ENCODE measurements around the gene FXYD6. TPM values are rescaled to one million over a fixed set of nuclear protein-coding genes. Genes with fewer than 3 reads are reported as not detected.
A peak's percentile ranks its signal among the peaks of the same experiment; 100 is the strongest.
"Not testable (repeated sequence)": the region's sequence is repeated elsewhere in the genome, so short reads cannot be mapped to it uniquely, and the experiment has no call there.

FXYD6 gene, protein sequence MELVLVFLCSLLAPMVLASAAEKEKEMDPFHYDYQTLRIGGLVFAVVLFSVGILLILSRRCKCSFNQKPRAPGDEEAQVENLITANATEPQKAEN
- polyA plus RNA-seq (ENCODE audit: insufficient read length in 4 of 4), result 100 to 1,000 TPM; 144 to 149 (median 147) TPM

GRCh38 chr11:117876341-117877119 lies at the start of gene FXYD6:
TSS of gene FXYD6 (minus strand) at chr11:117876658. CDS start at chr11:117842776, 33,882 bp downstream.
- peak; percentile 67 to 84 (median 72) for DNase-seq (ENCODE audit: low read depth in 4 of 4, low spot score in 3 of 4)

GRCh38 chr11:117926166-117926565 lies 49.7 kb upstream of the FXYD6 start:
- not testable (repeated sequence) for DNase-seq (ENCODE audit: low read depth in 4 of 4, low spot score in 3 of 4)

GRCh38 chr11:117925198-117925925 lies 48.9 kb upstream of the FXYD6 start:
- no peak for DNase-seq (ENCODE audit: low read depth in 4 of 4, low spot score in 3 of 4)

DNA sequence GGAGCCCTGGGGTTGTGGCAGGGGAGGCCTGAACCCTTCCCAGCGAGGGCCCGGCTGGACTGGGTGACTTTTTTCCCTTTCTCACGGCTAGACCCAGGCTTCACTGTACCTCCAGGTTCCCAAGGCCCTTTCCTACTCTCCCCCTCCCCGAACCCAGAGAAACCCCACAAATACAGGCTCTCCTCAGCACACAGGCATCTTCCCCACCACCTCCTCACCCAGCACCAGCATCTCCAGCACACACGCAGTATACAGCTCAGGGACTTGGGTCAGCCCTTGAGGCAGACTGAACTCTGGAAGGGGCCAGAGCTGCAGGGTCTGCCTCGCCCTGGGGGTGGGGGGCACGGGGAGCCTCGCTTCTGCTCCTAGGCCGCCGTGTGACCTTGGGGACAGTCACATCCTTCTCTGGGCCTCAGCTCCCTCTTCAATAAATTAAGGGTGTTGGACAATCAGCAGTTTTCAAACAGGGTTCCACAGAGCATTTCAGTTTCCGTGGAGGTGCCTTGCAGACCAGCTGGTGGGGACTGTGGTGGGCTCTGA lies 48.2 kb upstream of the FXYD6 start:
- no peak for DNase-seq (ENCODE audit: low read depth in 4 of 4, low spot score in 3 of 4)

- no peak for DNase-seq (ENCODE audit: low read depth in 4 of 4, low spot score in 3 of 4)
Observed at GRCh38 chr11:117923773-117924172, 47.3 kb upstream of the FXYD6 start.

GRCh38 chr11:117923275-117923674 lies 46.8 kb upstream of the FXYD6 start:
- DNase-seq (ENCODE audit: low read depth in 4 of 4, low spot score in 3 of 4), result no peak

GRCh38 chr11:117921893-117922292 lies 45.4 kb upstream of the FXYD6 start:
- no peak for DNase-seq (ENCODE audit: low read depth in 4 of 4, low spot score in 3 of 4)

DNA sequence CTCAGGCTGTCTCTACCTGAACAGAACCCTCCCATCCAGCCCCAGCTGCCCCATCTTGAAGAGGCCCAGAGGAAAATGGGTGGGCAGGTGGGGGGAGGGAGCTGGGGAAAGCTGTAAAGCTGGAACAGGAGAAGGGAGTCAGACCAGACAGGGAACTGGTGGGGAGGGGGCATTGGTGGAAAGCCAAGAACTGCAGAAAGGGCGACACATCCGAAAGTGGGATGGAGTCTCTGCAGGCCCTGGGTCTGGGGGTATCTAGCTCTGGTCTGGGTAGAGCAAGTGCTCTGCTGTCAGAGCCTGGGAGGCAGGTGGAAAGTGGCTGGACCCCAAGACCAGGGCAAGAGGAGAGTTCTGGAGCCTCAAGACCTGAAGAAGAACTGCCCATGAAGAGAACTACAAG lies 45.0 kb upstream of the FXYD6 start:
- no peak for DNase-seq (ENCODE audit: low read depth in 4 of 4, low spot score in 3 of 4)

GRCh38 chr11:117919781-117920221 lies 43.3 kb upstream of the FXYD6 start:
- DNase-seq (ENCODE audit: low read depth in 4 of 4, low spot score in 3 of 4), result no peak

GRCh38 chr11:117919341-117919740 lies 42.9 kb upstream of the FXYD6 start:
- no peak for DNase-seq (ENCODE audit: low read depth in 4 of 4, low spot score in 3 of 4)

- no peak for DNase-seq (ENCODE audit: low read depth in 4 of 4, low spot score in 3 of 4)
Observed at GRCh38 chr11:117918366-117919255, 42.2 kb upstream of the FXYD6 start.

DNA sequence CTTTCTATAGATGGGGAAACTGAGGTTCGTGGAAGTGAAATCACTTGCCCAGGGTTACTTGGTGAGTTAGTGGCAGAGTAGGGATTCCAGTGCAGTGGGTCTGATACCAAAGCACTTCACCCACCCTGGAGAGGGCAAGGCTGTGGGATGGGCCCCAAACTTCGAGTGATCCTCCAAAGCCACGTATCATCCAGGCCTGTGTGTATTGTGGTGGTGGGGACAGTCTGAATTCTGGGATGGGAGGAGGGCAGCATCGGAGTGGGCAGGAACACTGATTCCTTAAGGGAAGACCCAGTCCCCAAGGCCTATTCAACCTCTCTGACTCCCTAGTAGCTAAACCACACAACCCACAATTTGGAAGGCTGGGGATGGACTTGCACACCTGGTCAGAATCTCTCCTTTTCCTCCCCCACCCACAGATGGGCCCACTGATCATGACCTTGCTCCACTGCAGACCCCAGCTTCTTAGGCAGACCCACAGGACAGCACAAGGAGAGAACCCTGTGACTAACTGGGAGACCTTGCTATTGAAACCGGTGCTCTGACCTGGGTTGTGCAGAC lies 41.2 kb upstream of the FXYD6 start:
- DNase-seq (ENCODE audit: low read depth in 4 of 4, low spot score in 3 of 4), result no peak

GRCh38 chr11:117916956-117917355 lies 40.5 kb upstream of the FXYD6 start:
- DNase-seq (ENCODE audit: low read depth in 4 of 4, low spot score in 3 of 4), result no peak

GRCh38 chr11:117915672-117916235 lies 39.3 kb upstream of the FXYD6 start:
- DNase-seq (ENCODE audit: low read depth in 4 of 4, low spot score in 3 of 4), result no peak

- no peak for DNase-seq (ENCODE audit: low read depth in 4 of 4, low spot score in 3 of 4)
Observed at GRCh38 chr11:117914991-117915618, 38.6 kb upstream of the FXYD6 start.

DNA sequence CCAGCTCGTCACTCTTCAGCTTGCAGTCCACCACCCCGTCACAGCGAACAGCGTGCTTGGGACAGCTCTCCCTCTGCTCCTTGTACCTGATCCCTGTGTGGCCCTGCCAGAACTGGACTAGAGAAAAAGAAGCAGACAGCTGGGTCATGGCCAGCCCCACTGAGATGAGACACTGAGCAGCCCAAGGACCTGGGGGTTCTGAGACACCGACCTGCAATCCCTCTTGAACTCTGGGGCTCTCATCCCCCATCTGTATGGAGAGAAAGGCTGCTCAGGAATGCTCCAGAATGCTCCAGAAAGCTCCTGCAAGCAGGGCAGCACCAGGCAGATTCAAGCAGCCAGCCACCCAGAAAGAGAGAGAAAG lies 37.9 kb upstream of the FXYD6 start:
- no peak for DNase-seq (ENCODE audit: low read depth in 4 of 4, low spot score in 3 of 4)

DNA sequence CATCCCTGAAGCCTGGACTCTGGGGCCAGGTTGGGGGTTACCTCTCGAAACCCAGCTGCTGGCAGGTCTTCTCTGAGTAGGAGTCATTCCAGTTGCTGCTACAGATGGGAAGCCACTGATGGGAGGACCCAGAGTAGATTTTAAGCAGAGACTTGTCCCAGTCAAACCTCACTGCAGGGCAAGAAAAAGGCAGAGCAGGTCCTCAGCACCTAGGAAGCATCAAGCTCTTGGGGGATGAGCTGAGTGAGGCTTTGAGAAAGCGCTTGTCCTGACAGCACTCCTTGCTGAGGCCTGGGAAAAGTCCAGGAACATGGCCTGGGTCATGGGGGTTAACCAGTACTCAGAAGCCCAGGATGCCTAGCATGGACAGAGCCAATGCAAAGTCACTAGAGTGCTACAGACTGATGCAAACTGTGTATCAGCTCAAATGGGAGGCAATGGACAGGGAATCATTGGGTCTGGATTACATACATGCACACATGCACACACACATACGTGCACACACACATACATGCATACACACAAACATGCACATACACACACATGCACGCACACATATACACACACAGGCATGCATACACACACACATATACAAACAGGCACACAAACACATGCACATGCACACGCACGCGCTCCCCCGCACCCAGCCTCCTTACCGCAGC lies 37.4 kb upstream of the FXYD6 start:
- no peak for DNase-seq (ENCODE audit: low read depth in 4 of 4, low spot score in 3 of 4)

DNA sequence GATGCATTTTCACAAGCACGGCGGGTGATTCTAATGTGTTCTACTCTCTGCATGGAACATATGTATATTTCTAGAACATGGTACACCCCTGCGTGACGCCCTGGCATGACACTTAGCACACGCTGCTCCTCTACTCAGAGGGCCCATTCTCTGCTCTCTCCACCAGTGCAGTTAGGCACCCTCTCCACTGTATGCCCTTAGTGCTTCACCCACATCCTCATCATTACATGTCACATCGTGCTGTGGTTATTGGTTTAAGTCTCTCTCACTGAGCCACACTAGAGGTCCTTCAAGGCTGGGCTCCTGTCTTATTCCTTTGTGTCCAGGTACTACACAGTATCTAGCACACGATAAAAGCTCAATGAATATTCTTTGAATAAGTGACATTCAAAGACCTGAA lies 36.0 kb upstream of the FXYD6 start:
- DNase-seq (ENCODE audit: low read depth in 4 of 4, low spot score in 3 of 4), result no peak

DNA sequence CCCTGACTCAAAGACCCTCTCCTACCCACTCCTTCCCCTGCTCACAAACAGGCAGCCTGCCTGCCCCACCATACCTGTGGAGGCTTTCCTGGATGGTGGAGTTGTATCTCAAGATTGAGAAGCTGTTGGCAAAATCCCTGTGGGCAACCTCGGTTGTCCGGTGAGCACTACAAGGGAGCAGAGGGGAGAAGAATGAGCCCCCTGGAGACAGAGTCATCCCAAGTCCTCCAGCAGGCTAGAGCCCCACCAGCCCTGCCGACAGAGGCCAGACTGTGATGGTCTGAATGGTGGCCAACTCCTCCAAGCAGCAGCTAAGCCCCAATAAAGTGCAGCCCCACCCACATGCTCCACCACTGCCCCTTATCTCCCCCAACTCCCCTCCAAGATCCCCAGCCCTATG lies 35.2 kb upstream of the FXYD6 start:
- DNase-seq (ENCODE audit: low read depth in 4 of 4, low spot score in 3 of 4), result no peak
